IMR-90 (cell line): Measurements from ENCODE around the gene SLC66A2.

Source experiments
- MAZ ChIP-seq: IDR thresholded peaks from 2 replicates; pipeline ENCODE4 v1.6.1; 2012; ENCODE audit warnings: low read depth, mild to moderate bottlenecking, low read length, improper control_type of control experiment, moderate library complexity, borderline replicate concordance
- MXI1 ChIP-seq: IDR thresholded peaks from 2 replicates; pipeline ENCODE4 v1.6.1; 2012; ENCODE audit warnings: low read depth, mild to moderate bottlenecking, low read length, moderate library complexity, borderline replicate concordance
- POLR2A ChIP-seq: IDR thresholded peaks from 2 replicates; pipeline ENCODE4 v1.6.1; 2012; ENCODE audit warnings: mild to moderate bottlenecking, low read depth, low read length
- RCOR1 ChIP-seq: IDR thresholded peaks from 2 replicates; pipeline ENCODE4 v1.6.1; 2012; ENCODE audit warnings: mild to moderate bottlenecking, low read length, improper control_type of control experiment; ENCODE audit not compliant: insufficient replicate concordance
- RFX5 ChIP-seq: IDR thresholded peaks from 2 replicates; pipeline ENCODE4 v1.8.0; 2012; ENCODE audit warnings: low read depth, mild to moderate bottlenecking, low read length, moderate library complexity
- TF ChIP-seq, protein P1 (sequence below): conservative IDR thresholded peaks from 2 replicates; pipeline ENCODE4 v1.5.1; 2012; ENCODE audit warnings: mild to moderate bottlenecking, low read depth, low read length, improper control_type of control experiment

- TF ChIP-seq, protein P1, sequence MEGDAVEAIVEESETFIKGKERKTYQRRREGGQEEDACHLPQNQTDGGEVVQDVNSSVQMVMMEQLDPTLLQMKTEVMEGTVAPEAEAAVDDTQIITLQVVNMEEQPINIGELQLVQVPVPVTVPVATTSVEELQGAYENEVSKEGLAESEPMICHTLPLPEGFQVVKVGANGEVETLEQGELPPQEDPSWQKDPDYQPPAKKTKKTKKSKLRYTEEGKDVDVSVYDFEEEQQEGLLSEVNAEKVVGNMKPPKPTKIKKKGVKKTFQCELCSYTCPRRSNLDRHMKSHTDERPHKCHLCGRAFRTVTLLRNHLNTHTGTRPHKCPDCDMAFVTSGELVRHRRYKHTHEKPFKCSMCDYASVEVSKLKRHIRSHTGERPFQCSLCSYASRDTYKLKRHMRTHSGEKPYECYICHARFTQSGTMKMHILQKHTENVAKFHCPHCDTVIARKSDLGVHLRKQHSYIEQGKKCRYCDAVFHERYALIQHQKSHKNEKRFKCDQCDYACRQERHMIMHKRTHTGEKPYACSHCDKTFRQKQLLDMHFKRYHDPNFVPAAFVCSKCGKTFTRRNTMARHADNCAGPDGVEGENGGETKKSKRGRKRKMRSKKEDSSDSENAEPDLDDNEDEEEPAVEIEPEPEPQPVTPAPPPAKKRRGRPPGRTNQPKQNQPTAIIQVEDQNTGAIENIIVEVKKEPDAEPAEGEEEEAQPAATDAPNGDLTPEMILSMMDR = no peak
- TF ChIP-seq POLR2A = no peak
- TF ChIP-seq MAZ = no peak
- TF ChIP-seq RCOR1 = no peak
- no peak for TF ChIP-seq RFX5
- no peak for TF ChIP-seq MXI1
Observed at GRCh38 chr18:79900610-79901570, 50.6 kb downstream of the SLC66A2 start.
